ENCODE results near the gene TMEM179.

TMEM179 gene

DNA sequence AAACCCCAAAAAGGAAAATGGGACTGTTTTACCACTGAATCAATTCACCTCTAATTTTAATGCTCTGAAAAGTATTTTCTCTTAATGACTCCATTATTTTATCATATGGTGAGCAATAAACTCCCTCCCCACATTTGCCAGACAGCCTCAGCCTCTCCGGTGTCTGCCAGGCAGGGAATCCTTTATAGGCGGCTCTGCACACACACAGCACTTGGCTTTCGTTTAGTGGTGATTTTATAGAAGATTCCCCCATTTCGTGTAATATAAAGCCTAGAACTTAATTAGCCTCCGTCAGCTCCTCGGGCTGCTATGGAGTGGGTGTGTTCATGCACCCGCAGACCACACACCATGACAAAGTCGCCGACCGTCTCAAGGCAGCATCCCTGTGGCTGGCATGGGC lies 35.1 kb downstream of the TMEM179 start:
- no peak for DNase-seq (ENCODE audit: low spot score)

DNA sequence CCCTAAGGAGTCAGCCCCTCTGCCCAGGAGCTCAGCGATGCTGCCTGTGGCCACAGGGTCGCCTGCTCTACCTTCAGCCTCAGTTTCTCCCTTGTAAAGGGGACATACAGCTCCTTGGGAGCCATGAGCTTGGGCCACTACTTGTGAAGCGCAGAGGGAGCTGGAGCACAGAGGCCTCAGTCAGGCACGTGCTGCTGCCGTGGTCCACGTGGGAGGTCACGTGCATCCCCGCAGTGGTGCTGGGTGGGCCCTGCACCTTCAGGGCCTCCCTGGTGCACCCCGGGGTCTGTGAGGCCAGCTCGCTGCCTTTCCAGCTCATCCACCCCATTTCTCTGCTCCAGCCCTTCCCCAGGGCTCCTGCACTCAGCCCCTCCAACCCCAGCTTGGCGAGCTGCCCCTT lies 36.0 kb downstream of the TMEM179 start:
- no peak for DNase-seq (ENCODE audit: low spot score)

DNA sequence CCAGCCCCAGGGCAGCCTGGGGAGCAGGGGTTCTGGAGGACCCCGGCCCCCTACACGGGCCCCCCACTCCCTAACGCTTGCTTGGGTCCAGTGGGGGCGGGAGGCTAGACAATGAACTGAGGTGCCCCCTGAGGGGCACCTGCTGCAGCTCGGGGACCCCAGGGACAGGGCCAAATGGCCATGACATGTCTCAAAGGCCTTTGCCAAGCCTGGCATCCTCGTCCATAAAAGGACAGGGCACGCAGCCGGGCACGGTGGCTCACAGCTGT lies 36.7 kb downstream of the TMEM179 start:
- no peak for DNase-seq (ENCODE audit: low spot score)

DNA sequence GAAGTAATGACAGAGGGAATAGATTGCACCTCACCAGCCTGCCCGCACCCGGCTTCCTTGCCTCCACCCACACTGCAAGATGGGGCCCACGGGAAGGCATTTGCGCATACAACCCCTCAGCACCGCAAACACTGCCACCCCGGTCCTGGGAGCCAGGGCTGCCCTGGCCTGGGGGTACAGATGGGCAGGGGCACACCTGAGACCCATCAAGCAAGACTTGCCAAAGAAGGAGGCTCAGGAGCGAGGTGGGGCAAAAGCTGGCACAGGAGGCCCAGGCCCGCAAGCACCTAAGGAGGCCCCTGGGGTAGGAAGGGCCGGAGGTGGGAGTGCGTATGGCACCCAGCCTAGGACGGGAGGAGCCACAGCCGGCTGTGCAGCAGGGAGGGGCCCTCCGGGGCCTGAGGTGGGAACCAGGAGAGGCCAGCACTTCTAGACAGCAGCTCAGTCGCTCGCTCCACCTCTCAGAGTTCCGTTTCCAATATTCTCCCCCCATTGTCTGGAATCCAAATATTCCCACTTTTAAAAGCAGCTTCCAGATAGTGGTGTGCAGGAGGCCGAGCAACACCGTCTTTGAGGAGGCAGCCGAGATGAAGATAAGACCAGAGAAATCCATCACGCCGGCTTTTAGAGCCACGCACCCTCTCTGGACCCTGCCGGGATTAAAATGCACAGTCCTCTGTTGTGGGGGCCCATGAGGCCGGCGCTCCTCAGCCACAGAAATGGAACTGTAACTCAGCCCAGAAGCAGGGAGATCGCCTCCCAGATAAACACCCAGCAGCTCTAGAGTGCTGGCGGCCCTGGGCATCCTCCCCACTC lies 37.2 kb downstream of the TMEM179 start:
- DNase-seq (ENCODE audit: low spot score) = no peak

DNA sequence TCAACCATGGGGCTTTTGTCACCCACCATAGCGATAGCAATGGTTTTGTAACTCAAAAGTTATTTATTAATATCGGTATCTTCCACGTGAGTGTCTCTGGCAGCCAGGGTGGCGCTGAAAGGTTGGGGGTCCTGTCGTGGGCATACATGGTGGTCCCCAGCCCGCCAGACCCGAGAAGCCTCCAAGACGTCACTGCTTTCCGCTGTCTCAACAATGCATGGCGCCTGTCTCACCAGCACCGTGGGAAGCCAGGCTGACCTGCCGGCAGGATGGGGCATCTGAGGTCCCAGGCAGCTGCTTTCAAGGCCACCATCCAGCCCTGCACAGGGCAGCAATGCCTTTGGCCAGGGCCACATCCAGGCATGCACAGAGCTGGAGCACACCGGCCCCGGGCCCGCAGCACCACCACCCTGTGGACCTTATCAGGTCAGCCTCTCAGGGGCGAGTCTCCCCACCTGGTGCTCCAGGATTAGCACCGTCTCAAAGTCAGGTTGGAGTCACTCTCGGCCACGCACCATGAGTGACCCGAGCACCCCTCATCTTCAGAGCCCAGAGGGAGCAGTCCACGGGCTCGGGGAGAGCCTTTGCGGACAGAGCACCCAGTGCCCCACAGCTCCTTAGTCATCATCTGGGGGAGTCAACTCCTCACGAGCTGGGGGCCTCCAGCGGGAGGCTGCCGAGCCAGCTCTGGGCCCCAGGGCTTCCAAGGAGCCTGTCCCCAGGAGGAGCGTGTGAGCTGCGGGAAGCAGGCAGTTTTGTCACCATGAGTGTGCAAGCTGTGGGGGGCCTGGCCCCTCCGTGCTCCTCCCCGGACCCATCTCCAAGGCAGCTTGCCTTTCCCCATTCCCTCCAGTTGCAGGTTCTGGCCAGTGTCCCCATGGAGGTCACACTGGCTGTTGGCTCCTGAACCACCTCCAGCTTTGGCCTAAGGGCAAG lies 39.6 kb downstream of the TMEM179 start:
- no peak for DNase-seq (ENCODE audit: low spot score)

DNA sequence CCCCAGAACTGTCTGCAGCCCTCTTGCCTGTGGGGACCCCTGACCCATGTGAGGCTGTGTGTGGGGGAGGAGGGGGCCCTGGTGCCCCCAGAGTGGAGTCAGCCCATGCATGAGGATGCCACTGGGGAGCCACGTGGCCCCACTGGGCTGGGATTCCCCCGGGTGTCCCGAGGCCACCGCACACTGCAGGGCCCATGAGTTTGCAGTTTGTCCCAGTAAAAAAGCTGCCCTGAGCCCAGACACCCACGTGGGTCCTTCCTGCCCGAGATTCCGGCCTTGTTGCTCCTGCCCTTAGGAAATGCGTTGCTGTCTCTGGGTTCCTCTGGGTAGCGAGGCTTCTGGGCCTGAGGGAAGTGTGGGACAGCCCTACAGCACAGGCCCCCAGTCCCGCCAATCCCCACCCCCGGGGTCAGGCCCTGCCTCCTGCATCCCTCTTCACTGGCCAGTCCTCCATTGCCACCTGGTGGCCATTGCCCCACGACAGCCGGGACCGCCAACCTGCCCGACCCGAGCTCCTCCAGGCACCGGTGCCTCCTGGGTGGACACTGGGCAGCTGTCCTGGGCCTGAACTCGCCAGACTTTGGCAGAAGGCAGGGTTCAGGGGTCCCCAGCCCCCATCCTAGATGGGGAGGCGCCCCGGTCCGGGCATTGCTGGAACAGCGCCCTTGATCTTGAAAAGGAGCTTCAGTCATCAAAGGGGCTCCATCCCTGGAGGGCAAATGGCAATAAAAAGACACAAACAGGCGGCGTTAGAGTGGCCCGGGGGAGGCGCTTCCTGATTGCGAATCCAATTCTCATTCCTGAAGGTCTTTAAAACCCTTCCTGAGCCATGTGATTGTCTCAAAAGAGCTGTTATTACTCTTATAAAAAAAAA lies 40.6 kb downstream of the TMEM179 start:
- peak; percentile 51 for DNase-seq (ENCODE audit: low spot score)

DNA sequence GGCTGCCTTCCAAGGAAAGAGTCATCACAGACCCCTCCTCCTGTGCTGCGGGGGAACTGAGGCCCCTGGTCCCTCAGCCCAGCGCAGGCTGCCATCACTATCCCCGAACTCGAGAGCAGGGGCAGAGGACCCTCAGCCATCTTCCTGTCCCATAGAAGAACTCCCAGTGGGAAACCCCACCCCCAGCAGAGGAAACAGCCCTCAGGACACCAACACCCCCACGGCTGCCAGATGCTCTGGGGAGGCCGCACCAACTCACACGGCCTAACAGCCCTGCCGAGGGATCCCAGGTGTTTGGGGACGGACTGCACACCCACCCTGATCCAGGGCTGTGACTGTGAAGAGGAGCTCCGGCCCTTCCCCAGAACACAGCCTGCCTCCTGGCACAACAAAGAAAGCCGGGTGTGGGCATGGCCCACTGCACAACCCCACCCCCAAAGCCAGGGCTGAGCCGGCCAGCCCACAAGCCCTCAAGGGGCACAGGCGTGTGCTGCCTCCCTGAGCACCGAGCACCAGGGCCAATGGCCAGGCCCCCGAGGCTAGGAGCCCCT lies 41.3 kb downstream of the TMEM179 start:
- no peak for DNase-seq (ENCODE audit: low spot score)

DNA sequence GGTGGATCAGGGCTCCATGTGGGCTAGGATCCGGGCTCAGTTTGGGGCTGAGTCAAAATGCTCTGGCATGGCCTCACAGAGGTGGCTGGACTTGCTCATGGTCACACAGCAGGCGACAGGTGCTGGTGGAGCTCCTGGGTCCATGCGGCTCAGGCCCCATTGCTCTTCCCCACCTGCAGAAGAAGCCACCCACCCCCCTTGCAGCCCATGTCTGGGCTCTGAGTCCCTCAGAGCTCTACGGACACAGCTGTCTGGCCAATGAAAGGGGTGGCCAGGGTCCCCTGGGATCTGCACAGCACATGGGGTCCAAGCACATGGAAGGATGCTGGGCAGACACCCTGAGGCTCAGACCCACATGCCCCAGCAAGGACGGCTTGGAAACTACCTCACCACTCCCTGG lies 42.0 kb downstream of the TMEM179 start:
- no peak for DNase-seq (ENCODE audit: low spot score)

DNA sequence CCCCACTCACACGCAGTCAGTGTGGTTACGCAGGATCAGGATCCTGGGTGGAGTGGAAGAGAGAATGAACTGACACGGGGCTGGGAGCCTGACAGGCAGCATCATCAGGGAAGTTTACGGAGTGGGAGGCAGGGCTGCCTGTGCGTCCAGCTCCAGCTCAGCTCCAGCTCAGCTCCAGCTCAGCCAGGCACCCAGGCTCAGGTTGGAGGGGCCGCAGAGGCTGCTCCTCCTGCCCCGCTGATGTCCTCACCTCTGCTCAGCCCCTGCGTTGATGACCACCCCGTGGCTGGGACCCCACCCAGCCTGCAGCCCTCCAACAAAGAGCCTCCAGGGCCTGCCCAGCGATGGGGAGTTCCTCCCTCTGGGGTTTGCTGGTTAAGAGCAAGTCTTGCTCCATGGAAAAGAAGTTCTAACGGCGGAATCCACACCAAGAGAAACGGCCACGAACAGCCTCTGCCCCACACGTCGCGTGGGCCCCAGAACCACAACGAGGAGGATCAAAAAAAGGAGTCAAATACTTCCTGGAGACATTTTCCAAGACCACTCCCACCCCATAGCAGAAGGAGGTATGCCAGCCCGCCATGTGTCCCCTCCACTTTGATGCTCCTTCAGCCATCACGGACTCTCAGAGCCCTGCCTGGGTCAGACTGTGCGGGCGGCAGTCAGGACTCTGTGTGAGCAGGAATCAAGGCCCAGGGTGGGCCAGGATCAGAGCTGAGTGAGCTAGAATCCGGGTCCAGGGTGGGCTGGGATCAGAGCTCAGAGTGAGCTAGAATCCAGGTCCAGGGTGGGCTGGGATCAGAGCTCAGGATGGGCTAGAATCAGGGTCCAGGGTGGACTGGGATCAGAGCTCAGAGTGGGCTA lies 42.7 kb downstream of the TMEM179 start:
- no peak for DNase-seq (ENCODE audit: low spot score)

DNA sequence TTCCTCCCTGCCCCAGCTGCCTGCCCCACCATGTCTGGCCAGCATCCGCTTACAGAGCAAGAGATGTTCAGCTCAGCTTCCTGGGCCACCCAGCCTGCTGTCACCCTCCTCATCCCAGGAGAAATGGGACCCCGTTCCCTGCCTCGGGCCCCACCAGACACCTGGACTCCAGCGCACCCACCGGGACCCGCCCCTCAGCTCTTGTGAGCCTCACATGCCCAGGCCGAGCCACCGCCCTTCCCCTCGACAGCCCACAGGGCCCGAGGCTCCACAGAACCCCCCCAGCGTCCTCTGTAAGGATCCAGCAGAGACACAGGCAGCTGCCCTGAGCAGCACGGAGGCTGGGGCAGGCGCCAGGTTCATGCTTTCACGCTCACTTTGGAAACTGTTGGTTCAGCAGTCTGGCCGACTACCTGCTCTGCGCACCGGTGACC lies 43.4 kb downstream of the TMEM179 start:
- DNase-seq (ENCODE audit: low spot score) = no peak

DNA sequence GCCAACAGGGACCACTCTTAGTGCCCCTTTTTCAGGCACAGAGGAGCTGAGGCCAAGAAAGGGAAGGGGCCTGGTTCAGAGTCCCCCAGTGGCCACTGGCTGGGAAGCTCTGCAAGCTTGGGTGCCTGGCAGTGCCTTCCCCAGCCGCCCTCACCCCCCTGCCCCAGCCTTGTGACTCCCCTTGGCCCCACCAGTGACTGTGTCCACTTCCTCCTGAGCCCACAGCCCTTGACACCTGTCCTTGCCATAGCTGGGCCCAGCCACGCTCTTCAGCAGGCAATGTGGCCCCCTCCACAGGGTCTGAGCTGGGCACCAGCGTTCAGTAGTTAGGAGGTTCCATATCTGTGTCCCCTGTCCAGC lies 44.0 kb downstream of the TMEM179 start:
- DNase-seq (ENCODE audit: low spot score) = no peak

DNA sequence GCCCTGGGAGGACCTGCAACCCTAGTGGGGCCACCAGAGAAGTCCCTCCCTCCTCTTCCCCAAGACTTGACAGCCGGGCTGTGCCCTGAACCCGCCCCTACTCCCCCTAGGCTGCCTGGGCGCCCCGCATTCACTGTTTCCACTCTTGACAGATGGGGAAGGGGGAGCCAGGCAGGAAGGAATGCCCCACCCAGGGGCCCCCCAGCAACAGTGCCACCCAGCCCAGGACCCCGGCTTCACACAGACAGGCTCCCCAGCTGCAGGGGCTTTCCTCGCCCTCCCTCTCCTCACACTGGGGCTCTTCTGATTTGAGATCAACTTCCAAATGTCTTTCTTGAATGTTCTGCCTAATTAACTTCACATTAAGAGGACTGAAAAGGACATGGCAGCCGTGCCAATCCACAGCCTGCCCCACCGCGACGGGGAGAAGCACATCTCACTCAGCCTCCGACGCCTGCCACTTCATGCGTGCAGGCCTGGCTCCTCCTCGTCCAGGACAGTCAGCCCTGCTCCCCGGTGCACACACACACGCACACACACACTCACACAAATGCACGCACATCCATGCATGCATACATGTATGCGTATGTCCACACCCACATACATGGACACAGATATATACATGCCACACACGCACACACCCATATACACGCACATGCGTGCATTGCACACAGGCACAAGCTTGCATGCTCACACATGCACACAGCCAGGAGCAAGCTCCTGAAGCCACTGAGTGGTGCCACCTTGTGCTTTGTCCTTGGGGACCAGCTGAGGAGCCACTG lies 44.6 kb downstream of the TMEM179 start:
- no peak for DNase-seq (ENCODE audit: low spot score)

DNA sequence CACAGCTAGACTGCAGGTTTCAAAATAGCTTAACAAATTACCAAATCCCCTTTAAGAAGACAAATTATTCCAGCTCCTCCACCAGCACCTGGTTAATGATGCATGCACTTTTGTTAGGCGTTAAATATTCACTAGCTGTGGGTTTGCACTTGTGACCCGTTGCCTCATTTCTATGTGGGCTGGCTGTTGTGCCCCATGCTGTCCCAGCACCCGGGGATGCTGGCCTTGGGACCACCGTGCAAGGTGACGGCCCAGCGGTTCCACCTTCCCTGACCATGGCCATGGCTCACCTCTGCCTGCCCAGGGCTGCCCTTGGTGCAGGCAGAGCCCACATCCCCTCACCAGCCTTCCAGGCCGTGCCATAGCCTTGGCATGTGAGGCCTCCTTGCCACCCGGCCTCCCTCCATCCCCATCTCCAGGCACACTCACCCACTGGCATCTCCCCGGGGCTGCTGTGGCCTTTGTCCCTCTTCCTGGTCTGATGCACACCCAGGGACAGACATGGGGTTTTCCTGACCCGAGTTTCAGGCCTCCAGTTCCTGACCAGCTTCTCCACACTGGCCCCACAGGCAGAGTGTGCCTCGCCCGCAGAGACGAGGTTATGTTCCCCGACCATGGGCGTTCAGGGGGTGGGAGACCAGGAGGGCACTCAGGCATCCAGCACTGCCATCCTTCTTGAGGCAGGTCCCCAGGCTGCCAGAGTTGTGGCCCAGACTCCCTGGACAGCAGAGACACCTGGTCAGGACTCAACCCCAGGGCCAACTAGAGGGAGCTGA lies 45.4 kb downstream of the TMEM179 start:
- DNase-seq (ENCODE audit: low spot score) = no peak

DNA sequence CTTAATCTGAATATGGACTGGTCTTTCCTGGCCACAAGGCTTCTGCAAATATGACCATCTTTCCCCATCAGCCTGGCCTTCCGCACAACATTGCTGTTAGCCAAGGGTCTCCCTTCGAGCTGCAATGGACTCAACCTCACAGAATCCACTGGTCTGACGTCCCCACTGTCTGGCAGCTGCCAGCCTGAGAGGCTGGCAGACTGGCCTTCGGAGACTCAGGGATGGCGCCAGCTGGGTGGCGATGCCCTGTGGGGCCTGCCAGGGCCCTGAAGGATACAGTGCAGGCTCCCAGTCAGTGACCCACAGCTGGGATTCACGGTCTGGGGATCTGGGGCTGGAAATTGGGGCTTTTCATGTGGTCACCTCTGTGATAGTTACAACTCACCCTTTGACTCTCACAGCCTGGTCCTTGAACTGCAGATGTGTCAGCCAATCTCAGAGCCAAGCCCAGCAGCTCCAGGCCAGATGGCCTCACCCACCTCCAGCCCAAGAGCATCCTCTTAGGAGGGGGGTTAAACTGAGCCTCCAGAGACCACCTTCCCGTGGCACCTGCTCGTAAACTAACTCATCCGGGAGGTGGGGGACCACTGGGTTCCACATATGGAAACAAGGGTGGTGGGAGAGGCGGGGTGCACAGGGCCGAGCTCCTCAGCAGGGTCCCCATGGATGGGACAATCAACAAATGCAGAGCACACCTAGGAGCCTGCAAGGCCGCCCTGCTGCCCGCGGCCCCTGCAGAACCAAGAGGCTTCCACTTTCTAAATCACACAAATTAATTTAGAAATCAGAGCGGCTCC lies 46.1 kb downstream of the TMEM179 start:
- DNase-seq (ENCODE audit: low spot score) = no peak

DNA sequence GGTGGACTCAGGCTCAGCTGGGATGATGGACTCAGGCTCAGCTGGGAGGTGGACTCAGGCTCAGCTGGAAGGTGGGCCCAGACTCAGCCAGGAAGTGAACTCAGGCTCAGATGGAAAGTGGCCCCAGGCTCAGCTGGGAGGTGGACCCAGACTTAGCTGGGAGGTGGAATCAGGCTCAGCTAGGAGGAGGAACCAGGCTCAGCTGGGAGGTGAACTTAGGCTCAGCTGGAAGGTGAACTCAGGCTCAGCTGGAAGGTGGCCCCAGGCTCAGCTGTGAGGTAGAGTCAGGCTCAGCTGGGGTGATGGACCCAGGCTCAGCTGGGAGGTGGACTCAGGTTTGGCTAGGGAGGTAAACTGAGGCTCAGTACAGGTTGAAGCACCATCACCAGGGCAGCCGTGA lies 46.8 kb downstream of the TMEM179 start:
- no peak for DNase-seq (ENCODE audit: low spot score)

DNA sequence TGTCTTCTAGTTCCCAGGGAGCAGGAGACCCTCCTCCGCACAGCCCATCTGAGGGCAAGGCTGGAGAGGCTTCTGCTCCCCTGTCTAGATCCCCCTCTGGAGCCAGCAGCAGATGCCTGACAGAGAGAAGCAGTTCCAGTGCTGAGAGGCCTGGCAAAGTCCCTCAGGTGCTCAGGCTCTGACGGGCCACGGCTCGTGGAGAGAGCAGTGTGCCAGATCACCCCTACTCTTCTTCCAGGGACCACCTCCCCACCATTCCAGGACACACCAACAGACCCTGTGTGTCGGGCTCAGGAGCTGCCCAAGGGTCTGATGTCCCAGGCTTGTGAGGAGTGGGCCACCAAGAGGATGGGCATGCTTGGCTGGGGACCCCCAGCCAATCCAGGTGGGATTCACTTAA lies 47.5 kb downstream of the TMEM179 start:
- DNase-seq (ENCODE audit: low spot score) = no peak

DNA sequence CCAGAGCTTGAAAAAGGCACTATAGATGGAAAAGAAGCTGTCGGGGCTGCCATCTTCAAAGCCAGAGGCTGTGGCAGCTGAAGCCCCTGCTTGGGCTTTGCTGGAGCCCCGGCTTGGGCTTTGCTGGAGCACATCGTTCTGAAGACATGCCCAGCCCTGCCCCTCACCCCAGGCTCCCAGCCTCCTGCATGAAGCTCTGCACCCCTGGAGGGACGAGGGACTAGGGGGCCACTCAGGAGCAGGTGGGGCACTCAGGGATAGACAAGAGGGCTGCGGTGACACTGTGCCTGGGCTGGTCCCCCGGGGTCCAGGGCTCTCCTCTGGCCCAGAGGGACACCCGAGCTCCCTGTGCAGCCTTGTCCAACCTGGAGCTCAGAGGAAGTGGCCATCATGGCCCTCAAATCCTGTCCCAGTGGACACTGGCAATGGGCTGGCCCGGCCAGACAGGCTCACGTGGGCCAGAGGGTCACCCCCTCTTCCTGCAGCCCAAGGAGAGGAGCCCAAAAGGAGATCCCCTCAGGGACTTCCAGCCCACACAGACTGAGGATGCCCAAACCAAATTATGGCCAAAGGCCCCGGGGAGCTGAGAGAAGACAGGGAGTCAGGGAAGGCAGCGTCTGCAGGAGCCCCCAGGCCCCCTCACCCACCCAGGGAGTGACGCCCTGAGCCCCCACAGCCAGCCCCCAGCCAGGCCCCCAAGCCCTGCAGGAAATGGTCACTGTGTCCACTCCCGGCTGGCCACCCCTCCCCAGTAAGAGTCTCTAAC lies 48.1 kb downstream of the TMEM179 start:
- DNase-seq (ENCODE audit: low spot score) = no peak

Data from CD4-positive, alpha-beta T cell treated with Interleukin-15 for 4 hours (primary cell).